Measurements from ENCODE around the gene BIRC2. TPM values are rescaled to one million over a fixed set of nuclear protein-coding genes. Genes with fewer than 3 reads are reported as not detected.
"Not testable (repeated sequence)": the region's sequence is repeated elsewhere in the genome, so short reads cannot be mapped to it uniquely, and the experiment has no call there.

Gene BIRC2
- total RNA-seq, 1 experiment from 2014 or later, result 36.1 TPM

DNA sequence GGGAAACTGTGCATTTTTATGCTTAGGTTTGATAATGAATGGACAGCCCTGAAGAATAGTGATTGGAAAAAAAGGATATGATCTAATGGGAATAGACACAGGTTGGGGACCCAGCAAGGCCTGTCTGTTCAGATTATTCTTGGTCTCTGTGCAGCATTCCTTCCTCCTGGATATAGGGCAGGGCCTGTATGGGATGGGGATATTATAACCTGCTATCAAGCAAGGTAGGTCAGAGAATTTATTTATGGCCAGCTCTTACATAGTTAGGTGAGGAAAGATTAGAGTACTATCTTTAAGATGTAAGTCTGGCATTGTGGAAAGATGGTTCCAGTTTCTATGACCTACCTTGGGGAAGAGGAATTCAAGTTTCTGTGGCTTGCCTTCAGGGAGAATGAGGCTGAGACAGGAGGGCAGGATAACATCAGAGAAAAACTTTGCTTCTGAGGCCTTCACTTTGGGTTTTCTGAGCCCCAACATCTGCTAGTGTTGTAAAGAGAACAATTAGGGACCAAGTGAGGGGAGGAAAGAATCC is 8.5 kb upstream of the BIRC2 start:
- Histone ChIP-seq H3K9me3 (ENCODE audit: low read length) (no peaks in the 10 kb centered on the region), H3K9ac (ENCODE audit: low read length) (no peak overlapping the region), H3K4me1 (ENCODE audit: insufficient read depth, low read length) (no peaks in the 10 kb centered on the region; the same call in 1 of the 2 replicates), H3K4me2 (ENCODE audit: low read length) (no peak overlapping the region), H3K27ac (ENCODE audit: low read length) (no peak overlapping the region), H3K36me3 (ENCODE audit: low read depth, low read length) (no peaks in the 10 kb centered on the region), H3K9me2 (replicated peaks; ENCODE audit: low read length) (no peaks in the 10 kb centered on the region), H4K20me1 (ENCODE audit: low read length) (no peaks in the 10 kb centered on the region), H2AFZ (ENCODE audit: low read length) (no peak overlapping the region), H3F3A (ENCODE audit: low read length, unreplicated experiment) (no peaks in the 10 kb centered on the region), H3K79me2 (ENCODE audit: low read length) (no peaks in the 10 kb centered on the region), H3K27me3 (ENCODE audit: low read length) (no peaks in the 10 kb centered on the region), H3K4me3 (ENCODE audit: low read length) (no peak overlapping the region)
- DNase-seq (no peak), ATAC-seq (no peak)
- POLR2A ChIA-PET (ENCODE audit: unreplicated experiment), result no interaction called here
- CTCF ChIA-PET, result no interaction called here
- TF ChIP-seq EZH2 (IDR thresholded peaks at IDR 0.05; ENCODE audit: low read length, unreplicated experiment), result no peak
- no peak for TF ChIP-seq EZH2phosphoT487 (IDR thresholded peaks at IDR 0.05; ENCODE audit: borderline replicate concordance, low read length)
- TF ChIP-seq, protein P1, sequence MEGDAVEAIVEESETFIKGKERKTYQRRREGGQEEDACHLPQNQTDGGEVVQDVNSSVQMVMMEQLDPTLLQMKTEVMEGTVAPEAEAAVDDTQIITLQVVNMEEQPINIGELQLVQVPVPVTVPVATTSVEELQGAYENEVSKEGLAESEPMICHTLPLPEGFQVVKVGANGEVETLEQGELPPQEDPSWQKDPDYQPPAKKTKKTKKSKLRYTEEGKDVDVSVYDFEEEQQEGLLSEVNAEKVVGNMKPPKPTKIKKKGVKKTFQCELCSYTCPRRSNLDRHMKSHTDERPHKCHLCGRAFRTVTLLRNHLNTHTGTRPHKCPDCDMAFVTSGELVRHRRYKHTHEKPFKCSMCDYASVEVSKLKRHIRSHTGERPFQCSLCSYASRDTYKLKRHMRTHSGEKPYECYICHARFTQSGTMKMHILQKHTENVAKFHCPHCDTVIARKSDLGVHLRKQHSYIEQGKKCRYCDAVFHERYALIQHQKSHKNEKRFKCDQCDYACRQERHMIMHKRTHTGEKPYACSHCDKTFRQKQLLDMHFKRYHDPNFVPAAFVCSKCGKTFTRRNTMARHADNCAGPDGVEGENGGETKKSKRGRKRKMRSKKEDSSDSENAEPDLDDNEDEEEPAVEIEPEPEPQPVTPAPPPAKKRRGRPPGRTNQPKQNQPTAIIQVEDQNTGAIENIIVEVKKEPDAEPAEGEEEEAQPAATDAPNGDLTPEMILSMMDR (conservative IDR thresholded peaks at IDR 0.05; ENCODE audit: low read depth, low read length), result no peak
- intact Hi-C loops (cut with micrococcal nuclease), result loop anchor here (2.0 kb wide), 1 partner anchor 328 kb away; no protein-coding TSS in a partner anchor
- no TSS peak for BruUV-seq (replicated peaks)

DNA sequence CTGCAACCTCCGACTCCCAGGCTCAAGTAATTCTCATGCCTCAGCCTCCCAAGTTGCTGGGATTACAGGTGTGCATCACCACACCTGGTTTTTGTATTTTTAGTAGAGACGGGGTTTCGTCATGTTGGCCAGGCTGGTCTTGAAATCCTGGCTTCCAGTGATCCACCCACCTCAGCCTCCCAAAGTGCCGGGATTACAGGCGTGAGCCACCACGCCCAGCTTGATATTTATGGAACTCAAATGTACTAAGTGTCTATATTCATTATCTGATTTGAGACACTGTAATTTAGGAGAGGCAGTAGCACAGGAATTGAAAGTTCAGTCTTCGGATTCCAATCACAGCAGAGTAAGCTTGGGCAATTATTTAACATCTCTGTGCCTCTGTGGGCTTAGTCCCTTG is 5.7 kb upstream of the BIRC2 start:
- H3K4me2 ChIP-seq (ENCODE audit: low read length); H3K9me3 ChIP-seq (ENCODE audit: low read length); DNase-seq; H3K27ac ChIP-seq (ENCODE audit: low read length); H3F3A ChIP-seq (ENCODE audit: low read length, unreplicated experiment); BruUV-seq (replicated peaks); H3K36me3 ChIP-seq (ENCODE audit: low read depth, low read length); H3K9ac ChIP-seq (ENCODE audit: low read length); H3K9me2 ChIP-seq (replicated peaks; ENCODE audit: low read length); H4K20me1 ChIP-seq (ENCODE audit: low read length); H3K27me3 ChIP-seq (ENCODE audit: low read length); H3K4me3 ChIP-seq (ENCODE audit: low read length); H3K79me2 ChIP-seq (ENCODE audit: low read length); ATAC-seq: not testable (repeated sequence)
- ChIA-PET POLR2A (ENCODE audit: unreplicated experiment) (interaction anchor here (0.6 kb wide), 2 partner anchors 72 to 450 kb away, joined by 4 to 6 read pairs; no protein-coding TSS in a partner anchor), CTCF (interaction anchor here (1.0 to 1.7 kb wide), 5 partner anchors 23 to 271 kb away, joined by 3 to 7 read pairs (median 4); no protein-coding TSS in a partner anchor)
- intact Hi-C loops (cut with micrococcal nuclease), result loop anchor here (1.0 to 10.0 kb wide), 4 partner anchors 53 to 427 kb away; partner anchors contain the start of genes ANGPTL5 and CEP126
- H3K4me1 ChIP-seq (ENCODE audit: insufficient read depth, low read length), result peaks cover 21% of the 10 kb centered on the region
- H2AFZ ChIP-seq (ENCODE audit: low read length), result peak overlapping the region; percentile 44

- intact Hi-C loops (cut with micrococcal nuclease), result loop anchor here (1.0 to 10.0 kb wide), 4 partner anchors 54 to 427 kb away; partner anchors contain the start of genes ANGPTL5 and CEP126
- no peaks in the 10 kb centered on the region for H3K27me3 ChIP-seq (ENCODE audit: low read length)
- no peaks in the 10 kb centered on the region for H3K36me3 ChIP-seq (ENCODE audit: low read depth, low read length)
- no peaks in the 10 kb centered on the region for H3K9me2 ChIP-seq (replicated peaks; ENCODE audit: low read length)
- DNase-seq (peak; percentile 93), ATAC-seq (peak; percentile 52)
- ChIA-PET CTCF (interaction anchor here (0.9 to 1.7 kb wide), 6 partner anchors 24 to 325 kb away, joined by 3 to 7 read pairs (median 4); no protein-coding TSS in a partner anchor), POLR2A (ENCODE audit: unreplicated experiment) (interaction anchor here (0.6 kb wide), 1 partner anchor 73 kb away, joined by 4 read pairs; no protein-coding TSS in a partner anchor)
- H3K9ac ChIP-seq (ENCODE audit: low read length), result no peak overlapping the region
- H3K4me2 ChIP-seq (ENCODE audit: low read length), result no peak overlapping the region
- TF ChIP-seq, protein P1 (conservative IDR thresholded peaks at IDR 0.05; ENCODE audit: low read depth, low read length), result peak; percentile 96
- no peak for TF ChIP-seq EZH2phosphoT487 (IDR thresholded peaks at IDR 0.05; ENCODE audit: borderline replicate concordance, low read length)
- H3K27ac ChIP-seq (ENCODE audit: low read length), result no peak overlapping the region
- BruUV-seq (replicated peaks), result no TSS peak
- H4K20me1 ChIP-seq (ENCODE audit: low read length), result no peaks in the 10 kb centered on the region
- peaks cover 6% of the 10 kb centered on the region for H3F3A ChIP-seq (ENCODE audit: low read length, unreplicated experiment)
- H3K4me1 ChIP-seq (ENCODE audit: insufficient read depth, low read length), result peaks cover 21% of the 10 kb centered on the region
- no peak overlapping the region for H3K4me3 ChIP-seq (ENCODE audit: low read length)
- peak overlapping the region; percentile 44 for H2AFZ ChIP-seq (ENCODE audit: low read length)
- H3K79me2 ChIP-seq (ENCODE audit: low read length), result no peaks in the 10 kb centered on the region
- no peaks in the 10 kb centered on the region for H3K9me3 ChIP-seq (ENCODE audit: low read length)
These were observed 5.1 kb upstream of the BIRC2 start for GRCh38 chr11:102341844-102342318.
